GM19463 (cell line): ENCODE results near the gene HAUS2.
"Not testable (repeated sequence)": the region's sequence is repeated elsewhere in the genome, so short reads cannot be mapped to it uniquely, and the experiment has no call there.

Experiments
- ATAC-seq: cut with Tn5 transposase; IDR thresholded peaks from one replicate; pipeline ENCODE4 v1.9.1; 2021; ENCODE audit warnings: mild to moderate bottlenecking, moderate library complexity; ENCODE audit not compliant: unreplicated experiment

Gene HAUS2

DNA sequence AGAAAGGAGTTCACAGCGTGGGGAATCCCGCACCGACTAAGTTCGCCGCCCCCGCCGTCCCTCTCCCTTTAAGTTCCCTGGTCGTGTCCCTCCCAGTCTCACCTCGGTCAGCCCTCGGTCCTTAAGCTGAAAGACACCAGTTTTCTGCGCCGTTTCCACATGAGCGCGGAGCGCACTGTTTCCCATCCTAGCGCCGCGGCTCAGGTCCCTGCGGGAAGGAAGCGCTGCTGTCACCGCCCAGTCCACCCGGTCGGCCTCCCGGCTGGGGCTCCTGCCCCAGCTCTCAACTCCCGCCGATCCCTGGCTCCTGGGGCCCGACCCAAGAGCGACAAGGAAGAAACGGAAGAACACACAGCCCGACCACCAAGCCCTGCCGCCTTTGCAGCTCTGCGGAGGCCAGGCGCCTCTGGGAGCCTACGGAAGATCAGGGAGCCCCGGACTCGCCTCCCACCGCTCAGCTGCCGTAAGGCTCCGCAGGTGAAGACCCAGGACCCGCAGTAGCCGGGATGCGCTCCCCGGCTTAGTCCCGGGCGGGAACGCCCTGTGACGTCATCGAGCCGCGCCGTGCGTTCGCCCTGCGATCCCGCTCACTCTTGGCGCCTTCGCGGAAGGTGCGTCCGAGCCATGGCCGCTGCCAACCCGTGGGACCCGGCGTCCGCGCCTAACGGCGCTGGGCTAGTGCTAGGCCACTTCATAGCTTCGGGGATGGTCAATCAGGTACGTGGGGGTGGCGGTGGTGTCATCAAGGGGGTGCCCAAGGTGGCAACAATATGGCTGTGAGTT lies at the start of gene HAUS2, which contains the start of gene LRRC57:
Gene HAUS2, plus strand, starts transcription at position 590 of the 783 bp plus-strand sequence. Its CDS starts 35 bp downstream, at position 625.
Gene LRRC57, minus strand, starts transcription at position 545 of the 783 bp plus-strand sequence. Its CDS starts 359 bp downstream, at position 186.
- peak; percentile 83 for ATAC-seq

DNA sequence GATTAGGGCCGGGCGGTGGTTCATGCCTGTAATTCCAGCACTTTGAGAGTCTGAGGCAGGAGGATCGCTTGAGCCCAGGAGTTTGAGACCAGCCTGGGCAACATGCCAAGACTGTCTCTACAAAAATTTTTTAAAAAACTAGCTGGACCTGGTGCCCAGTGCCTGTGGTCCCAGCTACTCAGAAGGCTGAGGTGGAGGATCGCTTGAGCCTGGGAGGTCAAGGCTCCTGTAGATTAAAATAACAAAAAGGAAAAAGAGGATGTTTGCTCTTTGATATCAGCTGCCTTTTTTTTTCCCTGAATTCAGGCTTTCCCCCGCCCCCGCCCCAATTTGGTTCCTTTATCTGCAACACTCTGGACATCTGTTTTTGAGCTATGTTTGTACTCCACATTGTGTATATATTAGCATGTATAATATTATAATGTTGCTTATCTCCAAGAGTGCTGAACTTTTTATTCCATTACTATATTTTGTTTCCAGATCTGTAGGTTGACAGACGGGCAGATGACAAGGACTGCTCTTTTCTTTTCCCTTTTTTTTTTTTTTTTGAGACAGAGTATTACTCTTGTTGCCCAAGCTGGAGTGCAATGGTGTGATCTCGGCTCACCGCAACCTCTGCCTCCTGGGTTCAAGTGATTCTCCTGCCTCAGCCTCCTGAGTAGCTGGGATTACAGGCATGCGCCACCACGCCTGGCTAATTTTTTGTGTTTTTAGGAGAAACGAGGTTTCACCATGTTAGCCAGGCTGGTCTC lies 48.6 kb upstream of the HAUS2 start:
- ATAC-seq: no peak

DNA sequence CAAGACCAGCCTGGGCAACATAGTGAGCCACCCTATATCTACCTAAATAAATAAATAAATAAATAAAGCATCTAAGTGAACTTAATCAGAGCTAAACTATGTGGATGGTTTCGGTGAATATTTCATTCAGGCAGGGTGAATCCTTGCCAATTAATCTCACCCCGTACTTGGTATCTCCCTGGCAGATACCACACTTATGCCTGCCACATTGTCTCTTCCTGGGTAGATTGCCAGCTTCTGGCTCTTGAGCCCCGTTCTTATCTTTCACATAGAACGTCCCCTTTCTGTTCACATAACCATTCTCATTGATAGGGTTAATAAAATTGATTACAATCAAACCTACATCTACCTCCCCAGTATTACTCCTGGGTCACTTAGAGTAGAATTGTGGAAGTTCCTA lies 46.2 kb upstream of the HAUS2 start:
- no peak for ATAC-seq

DNA sequence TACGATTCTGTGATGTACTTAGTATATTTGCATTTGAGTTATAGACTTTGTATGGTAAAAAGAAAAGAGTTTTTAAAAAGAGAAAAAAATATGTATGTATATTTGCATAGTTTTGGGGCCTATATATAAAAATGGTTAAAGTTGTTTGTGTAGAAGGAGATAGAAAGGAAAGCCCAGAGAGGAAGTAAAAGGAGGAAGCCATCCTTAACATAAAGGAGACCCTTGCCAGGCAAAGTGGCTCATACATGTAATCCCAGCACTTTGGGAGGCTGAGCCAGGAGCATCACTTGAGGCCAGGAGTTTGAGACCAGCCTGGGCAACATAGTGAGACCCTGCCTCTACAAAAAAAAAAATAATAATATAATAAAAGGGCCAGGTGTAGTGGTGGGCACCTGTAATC lies 44.8 kb upstream of the HAUS2 start:
- no peak for ATAC-seq

DNA sequence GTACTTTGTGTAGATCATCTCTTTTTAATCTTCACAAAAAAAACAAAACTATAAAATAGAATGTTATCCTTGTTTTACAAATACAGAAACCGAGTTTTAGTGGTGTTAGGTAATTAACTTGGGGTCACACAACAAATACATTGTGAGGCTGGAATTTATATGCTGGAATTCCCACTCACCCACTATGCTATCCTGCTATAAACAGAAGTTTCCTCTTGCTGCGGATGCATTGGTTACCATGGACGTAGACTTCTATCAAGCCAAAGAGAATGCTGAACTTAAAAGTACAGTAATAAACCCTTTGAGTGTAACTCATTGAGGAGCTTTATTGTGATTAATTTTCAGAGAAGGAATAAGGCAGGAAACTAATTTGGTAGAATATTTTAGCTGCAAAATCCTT lies 44.0 kb upstream of the HAUS2 start:
- no peak for ATAC-seq

DNA sequence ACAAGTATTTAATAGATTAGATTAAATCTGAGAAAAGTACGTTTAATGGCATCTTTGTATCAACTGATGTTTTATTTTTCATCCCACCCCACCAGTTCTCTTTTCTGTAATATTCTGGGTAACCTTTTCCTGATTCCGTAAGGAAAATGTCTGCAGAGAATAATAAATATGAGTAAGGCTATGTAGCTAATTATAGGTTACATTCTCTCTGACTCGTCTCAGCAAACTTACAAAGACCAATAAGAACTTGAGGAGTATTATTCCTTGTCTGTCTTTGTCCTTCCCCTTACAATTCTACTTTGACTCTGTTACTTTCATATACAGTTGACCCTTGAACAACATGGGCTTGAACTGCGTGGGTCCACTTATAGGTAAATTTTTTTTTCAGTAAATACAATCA lies 41.1 kb upstream of the HAUS2 start:
- ATAC-seq: no peak

DNA sequence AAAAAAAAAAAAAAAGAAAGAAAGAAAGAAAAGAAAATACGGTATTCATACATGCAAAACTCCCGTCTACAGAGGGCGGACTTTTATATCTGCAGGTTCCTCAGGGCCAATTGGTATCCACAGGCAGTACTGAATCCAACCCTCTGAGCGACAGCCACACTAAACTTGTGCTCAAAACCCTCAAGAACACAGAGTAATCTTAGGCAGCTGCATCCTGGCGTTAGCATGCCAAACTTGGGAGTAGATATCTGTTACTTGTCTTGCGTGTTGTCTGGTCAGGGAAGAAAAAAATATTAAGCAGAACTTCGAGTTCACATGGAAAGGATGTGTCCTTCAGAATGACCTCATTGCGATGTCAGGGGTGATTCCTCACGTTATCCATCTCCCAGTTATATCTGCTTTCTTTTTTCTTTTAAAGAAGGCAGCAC lies 40.4 kb upstream of the HAUS2 start:
- ATAC-seq: no peak

DNA sequence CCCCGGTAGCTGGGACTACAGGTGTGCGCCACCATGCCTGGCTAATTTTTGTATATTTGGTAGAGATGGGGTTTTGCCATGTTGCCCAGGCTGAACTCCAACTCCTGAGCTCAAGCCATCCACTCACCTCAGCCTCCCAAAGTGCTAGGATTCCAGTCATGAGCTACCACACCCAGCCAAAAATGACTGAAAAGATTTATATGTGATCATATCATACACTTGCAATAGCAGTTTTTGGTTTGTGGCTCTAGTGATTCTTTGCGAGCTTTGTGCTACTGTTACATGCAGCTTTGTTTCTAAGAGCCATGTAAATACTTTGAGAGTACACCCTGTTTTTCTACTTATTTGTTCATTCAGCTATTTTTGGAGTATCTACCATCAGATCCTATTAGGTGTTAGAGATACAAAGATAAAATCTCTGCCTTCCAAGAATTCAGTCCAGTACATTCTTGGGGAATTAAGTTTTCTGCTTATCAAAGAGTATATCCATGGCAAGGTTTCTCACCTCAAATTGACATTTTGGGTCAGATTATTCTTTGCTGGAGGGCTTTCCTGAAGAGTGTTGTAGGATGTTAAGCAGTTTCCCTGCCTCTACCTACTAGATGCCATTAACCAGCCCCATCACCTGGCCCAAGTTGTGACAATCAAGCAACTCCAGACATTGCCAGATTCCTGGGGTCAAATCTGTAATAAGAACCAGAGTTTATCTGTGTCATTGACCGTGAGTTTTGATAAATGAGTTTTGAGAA lies 38.2 kb upstream of the HAUS2 start:
- no peak for ATAC-seq

DNA sequence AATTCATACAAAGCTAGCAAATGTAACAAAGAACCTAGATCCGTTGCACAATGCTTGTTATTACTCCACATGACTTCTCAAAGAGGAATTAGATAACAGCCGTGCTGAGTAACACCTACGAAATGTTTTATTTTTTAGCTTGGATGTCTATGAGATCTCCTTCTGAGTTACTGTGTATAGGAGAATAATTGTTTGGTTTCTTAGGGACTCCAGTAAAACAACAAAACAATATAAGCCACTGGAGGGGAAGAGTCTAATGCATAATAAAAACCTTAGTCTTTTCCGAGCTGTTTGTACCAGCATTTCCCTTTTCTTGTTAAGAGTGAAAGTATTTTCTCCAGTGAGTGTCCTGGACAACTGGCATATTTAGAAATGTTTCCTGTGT lies 37.6 kb upstream of the HAUS2 start:
- ATAC-seq: no peak

DNA sequence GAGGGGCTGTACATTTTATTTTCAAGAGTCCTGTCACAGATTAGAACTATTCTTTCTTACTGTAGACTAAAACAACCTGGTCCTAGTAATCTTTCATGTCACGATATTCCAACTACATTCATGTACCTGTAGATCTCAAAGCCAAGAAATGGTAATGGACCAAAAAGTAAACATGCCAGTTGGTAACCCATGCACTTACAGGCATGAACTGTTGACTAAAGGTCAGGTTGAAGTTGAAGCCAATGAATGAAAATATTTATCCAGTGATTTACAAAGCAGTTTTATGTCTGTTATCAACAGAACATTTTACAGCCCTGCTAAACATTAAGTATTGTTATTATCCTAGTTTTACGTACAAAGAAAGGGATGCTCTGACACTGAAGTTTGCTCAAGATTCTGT lies 25.3 kb upstream of the HAUS2 start:
- ATAC-seq: no peak

DNA sequence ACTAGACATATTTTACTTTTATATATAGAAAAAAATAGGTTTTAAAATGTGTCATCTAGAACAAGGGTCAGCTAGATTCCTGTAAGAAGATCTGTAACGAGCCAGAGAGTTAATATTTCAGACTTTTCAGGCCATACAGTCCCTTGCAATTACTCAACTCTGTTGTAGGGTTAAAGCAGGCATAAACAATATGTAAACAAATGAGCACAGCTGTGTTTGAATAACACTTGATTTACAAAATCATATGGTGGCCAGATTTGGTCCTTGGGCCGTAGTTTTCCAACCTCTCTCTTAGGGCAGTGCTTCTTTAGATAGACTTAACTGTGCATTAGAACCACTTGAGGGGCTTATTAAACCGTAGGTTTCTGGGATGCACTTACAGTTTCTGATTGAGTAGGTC lies 19.7 kb upstream of the HAUS2 start:
- ATAC-seq: no peak

DNA sequence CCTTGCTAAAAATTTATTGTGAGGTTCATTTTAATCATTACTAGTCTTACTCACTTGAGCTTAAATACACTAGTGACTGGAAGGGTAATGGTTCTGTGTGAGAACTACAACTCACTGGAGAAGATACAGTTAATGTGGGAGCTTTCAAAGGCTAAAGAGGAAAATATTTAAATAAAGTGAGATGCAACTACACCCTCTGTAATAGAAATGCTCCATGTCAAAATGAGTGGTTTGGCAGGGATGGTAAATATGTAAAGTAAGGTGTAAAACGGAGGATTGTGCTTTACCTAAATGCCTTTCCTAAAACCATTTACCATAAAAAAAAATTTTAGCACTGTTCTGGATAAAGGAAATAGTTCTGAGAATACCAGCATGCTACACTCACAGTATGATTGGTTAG lies 15.4 kb upstream of the HAUS2 start:
- ATAC-seq: no peak

DNA sequence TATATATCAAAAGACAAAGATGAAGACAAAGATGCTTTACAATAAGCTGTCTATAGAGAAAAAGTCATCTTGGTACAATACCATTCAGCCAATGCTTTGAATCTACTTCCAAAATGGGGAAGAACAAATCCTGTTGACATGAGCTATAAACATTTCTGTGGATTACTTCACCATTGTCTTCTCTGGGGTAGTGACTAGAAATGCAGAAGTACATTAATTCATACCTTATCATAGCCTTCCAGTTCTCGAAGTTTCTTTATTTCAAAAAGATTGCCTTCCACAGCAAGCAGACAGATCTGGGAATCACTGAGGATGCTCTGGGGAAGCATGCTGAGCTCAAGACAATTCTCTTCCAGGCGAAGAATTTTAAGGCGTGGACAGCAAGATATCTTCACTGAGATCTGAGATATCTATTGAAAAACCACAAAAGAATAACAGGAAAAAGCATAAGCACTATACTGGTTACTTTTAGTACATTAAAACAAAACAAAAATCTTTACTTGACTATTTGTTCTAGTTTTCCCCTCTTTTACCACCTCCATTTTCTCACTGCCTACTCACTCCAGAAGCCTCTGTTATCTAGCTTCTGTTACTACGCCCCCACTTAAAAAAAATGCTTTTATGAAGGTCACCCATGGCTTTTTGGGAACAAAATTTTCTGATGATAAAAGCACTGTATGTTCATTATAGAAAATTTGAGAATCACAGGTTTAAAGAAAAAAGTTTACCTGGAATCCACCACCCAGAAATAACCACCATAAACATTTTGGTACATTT lies 3.6 kb upstream of the HAUS2 start:
- ATAC-seq: no peak

DNA sequence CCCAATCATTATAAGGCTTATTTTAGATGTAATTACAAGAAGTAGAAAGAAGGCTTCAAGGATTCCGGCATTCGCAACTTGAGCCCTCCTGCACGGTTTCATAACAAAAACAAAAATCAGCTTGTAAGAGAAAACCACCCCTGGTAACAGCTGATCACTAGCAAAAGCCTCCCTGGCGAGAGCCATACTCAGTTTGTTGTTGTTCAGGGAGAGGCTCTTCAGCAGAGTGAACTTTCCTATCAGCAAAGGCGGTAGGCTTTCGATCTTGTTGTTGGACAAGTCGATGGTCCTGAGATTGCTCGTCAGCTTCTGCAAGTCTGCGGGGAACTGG lies 755 bp upstream of the HAUS2 start:
- ATAC-seq: no peak

DNA sequence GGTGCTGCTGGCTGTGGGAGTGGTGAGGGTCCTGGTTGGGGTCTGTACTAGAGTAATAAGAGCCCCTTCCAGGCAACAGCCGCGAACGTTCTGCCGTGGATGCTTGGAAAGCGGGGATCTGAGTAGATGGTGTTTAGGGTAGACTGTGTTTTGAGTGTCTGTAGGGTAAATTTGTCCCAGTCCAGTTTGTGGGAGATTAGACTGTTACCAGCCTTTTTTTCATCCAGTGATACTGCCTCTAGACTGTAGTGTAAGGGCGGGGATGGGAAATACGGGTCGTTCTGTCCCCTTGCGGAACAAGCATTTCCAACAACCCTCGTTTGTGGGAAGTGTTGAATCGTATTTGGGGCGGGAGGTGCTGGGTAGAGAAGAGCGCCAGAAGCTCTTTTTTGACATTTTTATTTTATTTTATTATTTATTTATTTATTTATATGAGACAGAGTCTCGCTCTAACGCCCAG lies 424 bp downstream of the HAUS2 start:
- peak; percentile 12 for ATAC-seq

DNA sequence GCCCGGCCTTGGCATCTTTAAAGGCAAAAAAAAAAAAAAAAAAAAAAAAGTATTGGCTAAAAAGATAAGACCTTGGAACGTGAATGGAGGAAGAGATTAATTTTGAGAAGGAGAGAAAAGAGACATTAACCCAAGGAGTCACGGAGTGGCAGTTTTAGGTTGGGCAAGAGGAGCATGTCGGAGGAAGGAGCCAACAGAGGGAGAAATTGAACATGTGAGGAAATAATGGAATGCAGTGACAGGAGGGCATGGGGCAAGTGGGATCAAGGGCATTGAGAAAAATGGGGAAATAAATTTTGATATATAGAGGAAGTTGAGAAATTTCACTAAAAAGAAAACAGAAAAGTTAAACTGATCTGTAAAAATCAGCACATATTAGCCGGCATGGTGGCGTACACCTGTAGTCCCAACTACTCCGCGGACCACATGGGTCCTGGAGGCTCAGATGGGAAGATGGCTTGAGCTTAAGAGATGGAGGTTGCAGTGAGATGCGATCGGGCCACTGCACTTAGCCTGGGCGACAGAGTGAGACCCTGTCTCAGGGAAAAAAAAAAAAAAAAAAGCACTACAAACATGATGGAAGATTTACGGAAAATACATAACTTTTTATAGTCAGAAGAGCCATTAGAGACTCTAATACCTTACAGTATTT lies 1.2 kb downstream of the HAUS2 start:
- no peak for ATAC-seq

DNA sequence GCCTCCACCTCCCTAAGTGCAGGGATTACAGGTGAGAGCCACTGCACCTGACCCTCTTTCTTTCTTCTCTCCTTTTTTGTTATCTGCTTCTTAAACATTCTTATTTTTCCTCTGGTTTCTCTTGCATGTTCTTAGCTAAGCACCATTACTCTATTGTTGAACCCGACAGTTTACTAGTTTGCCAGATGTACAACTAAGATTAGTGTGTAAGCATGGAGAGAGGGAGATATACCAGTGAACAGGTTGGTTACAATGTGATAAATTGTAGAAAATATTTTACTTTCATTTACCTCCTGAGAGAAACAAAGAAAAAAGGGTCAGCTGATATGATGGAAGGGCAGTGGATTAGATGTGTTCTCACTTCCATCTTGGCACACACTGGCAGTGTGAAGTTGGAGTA lies 4.9 kb downstream of the HAUS2 start:
- no peak for ATAC-seq

DNA sequence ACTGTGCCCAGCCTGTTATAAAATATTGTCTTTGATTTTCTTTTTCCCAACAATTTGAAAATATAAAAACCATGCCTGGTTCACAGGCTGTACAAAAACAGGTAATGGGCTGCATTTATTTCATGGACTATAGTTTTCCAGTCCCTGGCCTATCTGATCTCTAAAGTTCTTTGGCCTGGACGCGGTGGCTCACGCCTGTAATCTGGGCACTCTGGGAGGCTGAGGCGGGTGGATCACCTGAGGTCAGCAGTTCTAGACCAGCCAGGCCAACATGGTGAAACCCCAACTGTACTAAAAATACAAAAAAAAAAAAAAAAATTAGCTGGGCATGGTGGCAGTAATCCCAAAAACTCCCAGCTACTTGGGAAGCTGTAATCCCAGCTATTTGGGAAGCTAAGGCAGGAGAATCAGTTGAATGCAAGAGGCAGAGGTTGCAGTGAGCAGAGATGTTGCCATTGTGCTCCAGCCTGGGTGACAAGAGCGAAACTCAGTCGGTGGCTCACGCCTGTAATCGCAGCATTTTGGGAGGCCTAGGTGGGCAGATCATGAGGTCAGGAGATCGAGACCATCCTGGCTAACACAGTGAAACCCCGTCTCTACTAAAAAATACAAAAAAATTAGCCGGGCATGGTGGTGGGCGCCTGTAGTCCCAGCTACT lies 8.0 kb downstream of the HAUS2 start:
- not testable (repeated sequence) for ATAC-seq

DNA sequence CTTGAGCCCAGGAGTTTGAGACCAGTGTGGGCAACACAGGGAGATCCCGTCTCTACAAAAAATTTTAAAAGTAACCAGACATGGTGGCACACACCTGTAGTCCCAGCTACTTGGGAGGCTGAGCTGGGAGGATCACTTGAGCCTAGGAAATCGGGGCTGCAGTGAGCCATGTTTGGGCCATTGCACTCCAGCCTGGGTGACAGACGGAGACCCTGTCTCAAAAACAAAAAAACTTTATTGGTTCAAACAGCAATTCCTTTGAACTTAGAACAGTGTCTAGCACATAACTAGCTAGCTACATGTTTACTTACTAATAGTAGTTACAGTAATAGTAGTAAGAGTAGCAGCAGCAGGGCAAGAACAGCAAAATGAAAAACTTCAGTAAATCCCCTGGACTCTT lies 10.1 kb downstream of the HAUS2 start:
- ATAC-seq: no peak
